Keratinocyte (primary cell): ENCODE data around the gene TRPV2.

Experiments used
- CTCF ChIP-seq, 3 experiments: IDR thresholded peaks in 1 of 3; conservative IDR thresholded peaks in 1 of 3; optimal IDR thresholded peaks in 1 of 3; 2 replicates in 2 of 3; 3 replicates in 1 of 3; pipeline versions ENCODE3 to v1.5.1; 2011; ENCODE audit warnings: low read length in 3 of 3, mild to moderate bottlenecking in 3 of 3, moderate library complexity in 2 of 3, control low read depth in 1 of 3, inconsistent platforms in 1 of 3; ENCODE audit not compliant: insufficient read depth in 2 of 3; ENCODE audit errors: extremely low read depth in 1 of 3
- EZH2 ChIP-seq: IDR thresholded peaks from one replicate; pipeline ENCODE4 v1.6.1; 2012; ENCODE audit warnings: inconsistent platforms, mild to moderate bottlenecking, low read length, moderate library complexity

- TF ChIP-seq CTCF (optimal IDR thresholded peaks at IDR 0.05 in 1 of 3, IDR thresholded peaks at IDR 0.05 in 1 of 3, conservative IDR thresholded peaks at IDR 0.05 in 1 of 3; ENCODE audit: extremely low read depth in 1 of 3, insufficient read depth in 2 of 3, low read length in 3 of 3) (no peak), EZH2 (no peak)
These were observed 67.8 kb downstream of the TRPV2 start for GRCh38 chr17:16483021-16483645.
